ENCODE results near the gene FBXO42. TPM values are rescaled to one million over a fixed set of nuclear protein-coding genes. Genes with fewer than 3 reads are reported as not detected.

Gene FBXO42
- total and polyA plus RNA-seq, 9 of the 15 experiments (the other 6 are each of a cell fraction or from before 2014, with no cell fraction given), result 7.2 to 24.8 (median 17.4) TPM

DNA sequence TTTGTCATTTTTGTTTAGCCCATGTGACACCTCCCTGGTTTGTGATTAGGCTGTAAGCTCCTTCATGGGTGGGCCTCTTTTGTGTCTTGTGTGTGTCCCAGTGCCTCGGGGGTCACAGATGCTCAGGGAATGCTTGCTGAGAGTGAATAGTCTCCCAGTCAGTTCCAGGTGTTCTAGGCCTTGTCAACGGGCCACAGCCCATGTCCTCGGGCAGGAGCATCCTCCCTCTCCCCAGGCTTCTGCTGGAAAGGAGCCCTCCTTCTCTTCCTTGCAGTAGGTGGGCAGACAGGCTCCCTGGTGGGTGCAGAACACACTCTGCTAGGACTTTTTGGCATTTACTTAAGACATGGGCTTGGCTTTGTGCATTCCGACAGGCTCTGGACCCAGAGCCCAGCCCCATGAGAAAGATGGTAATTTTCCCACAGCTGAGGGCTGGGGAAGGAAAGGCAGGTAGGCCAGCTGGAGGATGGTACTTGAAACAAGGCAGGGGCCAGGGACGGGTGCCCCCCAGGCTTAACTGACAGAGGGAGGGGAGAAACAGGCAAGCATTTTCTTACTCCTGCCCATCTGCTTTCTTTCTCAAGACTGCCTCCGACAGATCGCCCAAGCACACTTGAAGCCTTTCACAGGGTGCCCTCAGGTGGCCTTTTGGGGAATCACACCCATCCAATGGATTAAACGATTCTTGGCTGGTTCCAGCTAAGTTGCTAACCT, 108.2 kb downstream of the FBXO42 start:
- H3K27ac ChIP-seq (ENCODE audit: extremely low read depth, low read depth, low read length), result no peak overlapping the region
- no peak overlapping the region for H3K4me2 ChIP-seq (ENCODE audit: insufficient read depth, low read length)
- DNase-seq (ENCODE audit: extremely low read depth in 1 of 4, low spot score in 3 of 4) (peak; percentile 77 to 91 (median 82)), FAIRE-seq (peak; percentile 95), ATAC-seq (peak; percentile 79)
- H3K4me3 ChIP-seq, result no peak overlapping the region
- CTCF ChIA-PET (ENCODE audit: low intra/inter-chr PET ratio), result interaction anchor here (0.9 to 2.7 kb wide), 8 partner anchors 39 to 235 kb away, joined by 3 to 38 read pairs (median 6); partner anchors contain the start of gene FAM131C
- H3K27me3 ChIP-seq (ENCODE audit: control insufficient read depth in 2 of 2, insufficient read depth in 2 of 2, low read length in 2 of 2), result no peaks in the 10 kb centered on the region
- WGBS (ENCODE audit: insufficient coverage, low coverage, missing lambda C conversion rate), result 35% methylated on average over 8 of the region's 8 CpGs
- H3K36me3 ChIP-seq (ENCODE audit: control insufficient read depth, insufficient read depth, low read length), result peaks cover 21% of the 10 kb centered on the region
- no peaks in the 10 kb centered on the region for H3K9me3 ChIP-seq (replicated peaks; ENCODE audit: control insufficient read depth, insufficient read depth, low read depth, low read length)
- POLR2A ChIA-PET, result interaction anchor here (0.6 to 1.6 kb wide), 12 partner anchors 9 to 1642 kb away, joined by 3 to 6 read pairs (median 4); no protein-coding TSS in a partner anchor
- H2AFZ ChIP-seq (ENCODE audit: low read depth, low read length), result no peak overlapping the region
- H3K79me2 ChIP-seq (ENCODE audit: control insufficient read depth, insufficient read depth, low read length), result peaks cover 6% of the 10 kb centered on the region; the same call in 1 of the 3 replicates
- H3K4me1 ChIP-seq (replicated peaks in 1 of 2; ENCODE audit: control insufficient read depth in 2 of 2, insufficient read depth in 2 of 2, low read length in 2 of 2), result peaks cover 13 to 36% of the 10 kb centered on the region in 2 experiments
- in situ Hi-C loops (cut with MboI) (loop anchor here (5.0 kb wide), 1 partner anchor 162 kb away; no protein-coding TSS in a partner anchor), intact Hi-C loops (cut with micrococcal nuclease) (loop anchor here (1.0 to 2.0 kb wide), 4 partner anchors 38 to 165 kb away; no protein-coding TSS in a partner anchor)
- BruUV-seq (replicated peaks), result no TSS peak
- H3K9ac ChIP-seq (ENCODE audit: insufficient read depth in 1 of 2, low read depth in 2 of 2, low read length in 2 of 2), result no peak overlapping the region; a peak in 1 of 4 replicates
- peaks cover 7% of the 10 kb centered on the region for H3K9me1 ChIP-seq (ENCODE audit: control insufficient read depth, insufficient read depth, low read length)
- H4K20me1 ChIP-seq (replicated peaks; ENCODE audit: control insufficient read depth, insufficient read depth, low read length), result no peaks in the 10 kb centered on the region
- TF ChIP-seq, protein P1, sequence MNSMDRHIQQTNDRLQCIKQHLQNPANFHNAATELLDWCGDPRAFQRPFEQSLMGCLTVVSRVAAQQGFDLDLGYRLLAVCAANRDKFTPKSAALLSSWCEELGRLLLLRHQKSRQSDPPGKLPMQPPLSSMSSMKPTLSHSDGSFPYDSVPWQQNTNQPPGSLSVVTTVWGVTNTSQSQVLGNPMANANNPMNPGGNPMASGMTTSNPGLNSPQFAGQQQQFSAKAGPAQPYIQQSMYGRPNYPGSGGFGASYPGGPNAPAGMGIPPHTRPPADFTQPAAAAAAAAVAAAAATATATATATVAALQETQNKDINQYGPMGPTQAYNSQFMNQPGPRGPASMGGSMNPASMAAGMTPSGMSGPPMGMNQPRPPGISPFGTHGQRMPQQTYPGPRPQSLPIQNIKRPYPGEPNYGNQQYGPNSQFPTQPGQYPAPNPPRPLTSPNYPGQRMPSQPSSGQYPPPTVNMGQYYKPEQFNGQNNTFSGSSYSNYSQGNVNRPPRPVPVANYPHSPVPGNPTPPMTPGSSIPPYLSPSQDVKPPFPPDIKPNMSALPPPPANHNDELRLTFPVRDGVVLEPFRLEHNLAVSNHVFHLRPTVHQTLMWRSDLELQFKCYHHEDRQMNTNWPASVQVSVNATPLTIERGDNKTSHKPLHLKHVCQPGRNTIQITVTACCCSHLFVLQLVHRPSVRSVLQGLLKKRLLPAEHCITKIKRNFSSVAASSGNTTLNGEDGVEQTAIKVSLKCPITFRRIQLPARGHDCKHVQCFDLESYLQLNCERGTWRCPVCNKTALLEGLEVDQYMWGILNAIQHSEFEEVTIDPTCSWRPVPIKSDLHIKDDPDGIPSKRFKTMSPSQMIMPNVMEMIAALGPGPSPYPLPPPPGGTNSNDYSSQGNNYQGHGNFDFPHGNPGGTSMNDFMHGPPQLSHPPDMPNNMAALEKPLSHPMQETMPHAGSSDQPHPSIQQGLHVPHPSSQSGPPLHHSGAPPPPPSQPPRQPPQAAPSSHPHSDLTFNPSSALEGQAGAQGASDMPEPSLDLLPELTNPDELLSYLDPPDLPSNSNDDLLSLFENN (IDR thresholded peaks at IDR 0.05; ENCODE audit: low read depth in 2 of 2, low read length in 2 of 2), result peak in 1 of 2 experiments; percentile 19; a peak in 1 of 4 replicates
- TF ChIP-seq MAFG (tag; conservative IDR thresholded peaks at IDR 0.05), result no peak
- no peak for TF ChIP-seq ZNF217 (CRISPR knock-in tag; IDR thresholded peaks at IDR 0.05)
- TF ChIP-seq JUNB (CRISPR knock-in tag; conservative IDR thresholded peaks at IDR 0.05), result 0 out of 2 replicates have a peak, but pooled peaks have one; percentile 21
- TF ChIP-seq, protein P2, sequence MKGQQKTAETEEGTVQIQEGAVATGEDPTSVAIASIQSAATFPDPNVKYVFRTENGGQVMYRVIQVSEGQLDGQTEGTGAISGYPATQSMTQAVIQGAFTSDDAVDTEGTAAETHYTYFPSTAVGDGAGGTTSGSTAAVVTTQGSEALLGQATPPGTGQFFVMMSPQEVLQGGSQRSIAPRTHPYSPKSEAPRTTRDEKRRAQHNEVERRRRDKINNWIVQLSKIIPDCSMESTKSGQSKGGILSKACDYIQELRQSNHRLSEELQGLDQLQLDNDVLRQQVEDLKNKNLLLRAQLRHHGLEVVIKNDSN (CRISPR knock-in tag; IDR thresholded peaks at IDR 0.05), result no peak
- TF ChIP-seq, protein P3, sequence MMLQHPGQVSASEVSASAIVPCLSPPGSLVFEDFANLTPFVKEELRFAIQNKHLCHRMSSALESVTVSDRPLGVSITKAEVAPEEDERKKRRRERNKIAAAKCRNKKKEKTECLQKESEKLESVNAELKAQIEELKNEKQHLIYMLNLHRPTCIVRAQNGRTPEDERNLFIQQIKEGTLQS (IDR thresholded peaks at IDR 0.05), result no peak
- TF ChIP-seq, protein P3 (CRISPR knock-in tag; conservative IDR thresholded peaks at IDR 0.05), result 0 out of 2 replicates have a peak, but pooled peaks have one; percentile 39
- TF ChIP-seq, protein P4, sequence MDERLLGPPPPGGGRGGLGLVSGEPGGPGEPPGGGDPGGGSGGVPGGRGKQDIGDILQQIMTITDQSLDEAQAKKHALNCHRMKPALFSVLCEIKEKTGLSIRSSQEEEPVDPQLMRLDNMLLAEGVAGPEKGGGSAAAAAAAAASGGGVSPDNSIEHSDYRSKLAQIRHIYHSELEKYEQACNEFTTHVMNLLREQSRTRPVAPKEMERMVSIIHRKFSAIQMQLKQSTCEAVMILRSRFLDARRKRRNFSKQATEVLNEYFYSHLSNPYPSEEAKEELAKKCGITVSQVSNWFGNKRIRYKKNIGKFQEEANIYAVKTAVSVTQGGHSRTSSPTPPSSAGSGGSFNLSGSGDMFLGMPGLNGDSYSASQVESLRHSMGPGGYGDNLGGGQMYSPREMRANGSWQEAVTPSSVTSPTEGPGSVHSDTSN (CRISPR knock-in tag; IDR thresholded peaks at IDR 0.05; ENCODE audit: low read depth), result no peak
- TF ChIP-seq, protein P4 (tag; conservative IDR thresholded peaks at IDR 0.05; ENCODE audit: low read depth), result 0 out of 2 replicates have a peak, but pooled peaks have one; percentile 15
- TF ChIP-seq RUNX1 (IDR thresholded peaks at IDR 0.05; ENCODE audit: low read depth), result no peak
- TF ChIP-seq KLF16 (IDR thresholded peaks at IDR 0.05), result peak; percentile 60; the same call in 1 of the 2 replicates
- peak; percentile 83; the same call in 1 of the 2 replicates for TF ChIP-seq RB1 (IDR thresholded peaks at IDR 0.05; ENCODE audit: low read depth)

Data from K562 (cell line).